Measurements from ENCODE around the gene DHRS4L2.
"Not testable (repeated sequence)": the region's sequence is repeated elsewhere in the genome, so short reads cannot be mapped to it uniquely, and the experiment has no call there.

Gene DHRS4L2

GRCh38 chr14:24042746-24043145, 54.0 kb downstream of the DHRS4L2 start:
- Histone ChIP-seq H3K27me3 (ENCODE audit: insufficient read depth, insufficient read length) (no peaks in the 10 kb centered on the region), H3K9me3 (ENCODE audit: insufficient read depth, low read length) (no peaks in the 10 kb centered on the region), H3K9ac (ENCODE audit: insufficient read length, low read depth) (no peak overlapping the region), H3K4me3 (ENCODE audit: insufficient read length, low read depth) (no peak overlapping the region), H3K36me3 (ENCODE audit: insufficient read depth, insufficient read length, low read length) (no peaks in the 10 kb centered on the region), H3K4me1 (ENCODE audit: insufficient read depth, insufficient read length) (no peaks in the 10 kb centered on the region)
- no peak for TF ChIP-seq YY1 (IDR thresholded peaks at IDR 0.05; ENCODE audit: insufficient read depth, insufficient read length)
- no peak for TF ChIP-seq ZNF274 (IDR thresholded peaks at IDR 0.05; ENCODE audit: low read depth, low read length)
- no peak for DNase-seq (ENCODE audit: low read depth, low spot score)

GRCh38 chr14:24049002-24049401, 60.3 kb downstream of the DHRS4L2 start:
- not testable (repeated sequence) for H3K9ac ChIP-seq (ENCODE audit: insufficient read length, low read depth); DNase-seq (ENCODE audit: low read depth, low spot score); H3K4me1 ChIP-seq (ENCODE audit: insufficient read depth, insufficient read length); H3K36me3 ChIP-seq (ENCODE audit: insufficient read depth, insufficient read length, low read length); H3K4me3 ChIP-seq (ENCODE audit: insufficient read length, low read depth); H3K9me3 ChIP-seq (ENCODE audit: insufficient read depth, low read length)
- peaks cover 35% of the 10 kb centered on the region for H3K27me3 ChIP-seq (ENCODE audit: insufficient read depth, insufficient read length)

- H3K4me3 ChIP-seq (ENCODE audit: insufficient read length, low read depth); H3K9ac ChIP-seq (ENCODE audit: insufficient read length, low read depth); H3K9me3 ChIP-seq (ENCODE audit: insufficient read depth, low read length); H3K36me3 ChIP-seq (ENCODE audit: insufficient read depth, insufficient read length, low read length); DNase-seq (ENCODE audit: low read depth, low spot score); H3K4me1 ChIP-seq (ENCODE audit: insufficient read depth, insufficient read length): not testable (repeated sequence)
- peaks cover 40% of the 10 kb centered on the region for H3K27me3 ChIP-seq (ENCODE audit: insufficient read depth, insufficient read length)
Measured at GRCh38 chr14:24050753-24051152, 62.0 kb downstream of the DHRS4L2 start.

GRCh38 chr14:24051176-24051788, 62.6 kb downstream of the DHRS4L2 start:
- Histone ChIP-seq H3K36me3 (ENCODE audit: insufficient read depth, insufficient read length, low read length) (no peaks in the 10 kb centered on the region), H3K9ac (ENCODE audit: insufficient read length, low read depth) (peak overlapping the region; percentile 73), H3K4me3 (ENCODE audit: insufficient read length, low read depth) (peak overlapping the region; percentile 60), H3K9me3 (ENCODE audit: insufficient read depth, low read length) (no peaks in the 10 kb centered on the region), H3K4me1 (ENCODE audit: insufficient read depth, insufficient read length) (peaks cover 4% of the 10 kb centered on the region), H3K27me3 (ENCODE audit: insufficient read depth, insufficient read length) (peaks cover 40% of the 10 kb centered on the region)
- TF ChIP-seq SUZ12 (IDR thresholded peaks at IDR 0.05; ENCODE audit: extremely low read depth, insufficient read depth, insufficient read length) (no peak), YY1 (IDR thresholded peaks at IDR 0.05; ENCODE audit: insufficient read depth, insufficient read length) (no peak), ZNF274 (IDR thresholded peaks at IDR 0.05; ENCODE audit: low read depth, low read length) (no peak)
- no peak for DNase-seq (ENCODE audit: low read depth, low spot score)

- no peak for TF ChIP-seq SUZ12 (IDR thresholded peaks at IDR 0.05; ENCODE audit: extremely low read depth, insufficient read depth, insufficient read length)
- TF ChIP-seq ZNF274 (IDR thresholded peaks at IDR 0.05; ENCODE audit: low read depth, low read length), result no peak
- TF ChIP-seq YY1 (IDR thresholded peaks at IDR 0.05; ENCODE audit: insufficient read depth, insufficient read length), result no peak
- no peak for DNase-seq (ENCODE audit: low read depth, low spot score)
- H3K36me3 ChIP-seq (ENCODE audit: insufficient read depth, insufficient read length, low read length), result no peaks in the 10 kb centered on the region
Measured at GRCh38 chr14:24051789-24052655, 63.3 kb downstream of the DHRS4L2 start, which contains the start of gene CARMIL3. TSS of gene CARMIL3 (plus strand) at chr14:24052009. CDS start at chr14:24052154, 145 bp downstream.

GRCh38 chr14:24052656-24053547, 64.2 kb downstream of the DHRS4L2 start:
- H3K36me3 ChIP-seq (ENCODE audit: insufficient read depth, insufficient read length, low read length), result no peaks in the 10 kb centered on the region
- no peak overlapping the region for H3K4me3 ChIP-seq (ENCODE audit: insufficient read length, low read depth)
- no peak for DNase-seq (ENCODE audit: low read depth, low spot score)
- peaks cover 4% of the 10 kb centered on the region for H3K4me1 ChIP-seq (ENCODE audit: insufficient read depth, insufficient read length)
- TF ChIP-seq SUZ12 (IDR thresholded peaks at IDR 0.05; ENCODE audit: extremely low read depth, insufficient read depth, insufficient read length) (no peak), ZNF274 (IDR thresholded peaks at IDR 0.05; ENCODE audit: low read depth, low read length) (no peak), YY1 (IDR thresholded peaks at IDR 0.05; ENCODE audit: insufficient read depth, insufficient read length) (no peak)
- no peak overlapping the region for H3K9ac ChIP-seq (ENCODE audit: insufficient read length, low read depth)
- H3K9me3 ChIP-seq (ENCODE audit: insufficient read depth, low read length), result no peaks in the 10 kb centered on the region
- peaks cover 40% of the 10 kb centered on the region for H3K27me3 ChIP-seq (ENCODE audit: insufficient read depth, insufficient read length)

More at GRCh38 chr14:24051789-24052655, 63.3 kb downstream of the DHRS4L2 start, which contains the start of gene CARMIL3:
- H3K9ac ChIP-seq (ENCODE audit: insufficient read length, low read depth), result peak within 1 kb of the TSS; percentile 73
- peaks cover 4% of the 10 kb centered on the region for H3K4me1 ChIP-seq (ENCODE audit: insufficient read depth, insufficient read length)
- H3K9me3 ChIP-seq (ENCODE audit: insufficient read depth, low read length), result no peaks in the 10 kb centered on the region
- peaks cover 40% of the 10 kb centered on the region for H3K27me3 ChIP-seq (ENCODE audit: insufficient read depth, insufficient read length)
- H3K4me3 ChIP-seq (ENCODE audit: insufficient read length, low read depth), result peak within 1 kb of the TSS; percentile 60
